Mesenteric fat pad (tissue), 1 donor: Measurements from ENCODE around the gene ZSCAN5A. TPM values are rescaled to one million over a fixed set of nuclear protein-coding genes. Genes with fewer than 3 reads are reported as not detected.
"Not testable (repeated sequence)": the region's sequence is repeated elsewhere in the genome, so short reads cannot be mapped to it uniquely, and the experiment has no call there.

Experiments used
- DNase-seq: peaks from one replicate; pipeline ENCODE4 v3.0.0-alpha.2; 2020; ENCODE audit warnings: low spot score
- total RNA-seq: library from RNA; stranded (reverse); fragmentation: NEBNext Ultra II Directional; extraction: Animal tissue kit (Norgen Biotek cat#: 25700); gene quantifications from one replicate; pipeline ENCODE4 v1.2.1, GENCODE V29; 2021
- donor health status: DM: yes; HTN: yes; CAD: no.

The ZSCAN5A gene
- total RNA-seq, 1 donor from 2014 or later = 12.9 TPM

GRCh38 chr19:56315077-56315828, 614 bp upstream of the ZSCAN5A start:
- peak; percentile 94 for DNase-seq

- DNase-seq = no peak
Measured at GRCh38 chr19:56314018-56314380, 640 bp downstream of the ZSCAN5A start.

- DNase-seq = no peak
Measured at GRCh38 chr19:56312787-56313657, 1.6 kb downstream of the ZSCAN5A start.

- DNase-seq = no peak
Measured at GRCh38 chr19:56312342-56312741, 2.3 kb downstream of the ZSCAN5A start.

- no peak for DNase-seq
Measured at GRCh38 chr19:56310462-56310861, 4.2 kb downstream of the ZSCAN5A start.

GRCh38 chr19:56309511-56310185, 5.0 kb downstream of the ZSCAN5A start:
- peak; percentile 92 for DNase-seq

- no peak for DNase-seq
Measured at GRCh38 chr19:56308792-56309191, 5.8 kb downstream of the ZSCAN5A start.

GRCh38 chr19:56307062-56307461, 7.6 kb downstream of the ZSCAN5A start:
- DNase-seq = not testable (repeated sequence)

- no peak for DNase-seq
Measured at GRCh38 chr19:56306016-56306415, 8.6 kb downstream of the ZSCAN5A start.

GRCh38 chr19:56304243-56304642, 10.4 kb downstream of the ZSCAN5A start:
- no peak for DNase-seq

- no peak for DNase-seq
Measured at GRCh38 chr19:56301886-56302620, 12.6 kb downstream of the ZSCAN5A start.

- DNase-seq = no peak
Measured at GRCh38 chr19:56301155-56301554, 13.5 kb downstream of the ZSCAN5A start.

- no peak for DNase-seq
Measured at GRCh38 chr19:56299688-56300087, 15.0 kb downstream of the ZSCAN5A start.

- DNase-seq = no peak
Measured at GRCh38 chr19:56297010-56297409, 17.6 kb downstream of the ZSCAN5A start.

- DNase-seq = no peak
Measured at GRCh38 chr19:56295531-56296455, 18.8 kb downstream of the ZSCAN5A start.

- DNase-seq = no peak
Measured at GRCh38 chr19:56294549-56294948, 20.1 kb downstream of the ZSCAN5A start.

GRCh38 chr19:56291867-56292266, 22.8 kb downstream of the ZSCAN5A start:
- DNase-seq = no peak

- DNase-seq = no peak
Measured at GRCh38 chr19:56290104-56290503, 24.5 kb downstream of the ZSCAN5A start.

- DNase-seq = no peak
Measured at GRCh38 chr19:56284746-56285145, 29.9 kb downstream of the ZSCAN5A start.

- DNase-seq = no peak
Measured at GRCh38 chr19:56282809-56283208, 31.8 kb downstream of the ZSCAN5A start.
